Endothelial cell of umbilical vein (primary cell): ENCODE measurements around the gene SLC25A41. TPM values are rescaled to one million over a fixed set of nuclear protein-coding genes. Genes with fewer than 3 reads are reported as not detected.

Source experiments
- BruUV-seq: library from RNA; stranded (reverse); fragments of 400-500 nt; replicated peaks from 2 replicates; lab custom pipeline; 2021; lab: Mats Ljungman, UMichigan
- CTCF ChIA-PET: fragments of 300-600, 350-600 bp; sonication (Branson Sonifier 250); formaldehyde crosslinking; loops from one replicate; lab custom pipeline; 2021; ENCODE audit warnings: antibody characterized with exemption, inconsistent platforms; lab: Charles Lee
- POLR2A ChIA-PET: fragments of 300-600, 350-600 bp; sonication (Branson Sonifier 250); formaldehyde crosslinking; loops from one replicate; lab custom pipeline; 2021; ENCODE audit warnings: antibody characterized with exemption, inconsistent platforms; lab: Charles Lee
- DNase-seq: peaks from one replicate; pipeline ENCODE4 v3.0.0-alpha.2; 2011; ENCODE audit warnings: low read depth, low spot score
- FAIRE-seq: peaks from 2 replicates; lab custom pipeline; 2011; peaks lifted over from hg19 to GRCh38; lab: Jason Lieb, UNC
- H2AFZ ChIP-seq: 2 replicates; pipeline ENCODE4 v1.6.0; 2012; ENCODE audit warnings: low read depth, low read length, control low read depth, inconsistent platforms
- H3K27ac ChIP-seq: 2 replicates; pipeline ENCODE4 v1.5.1; 2011; ENCODE audit warnings: low read depth, mild to moderate bottlenecking, control low read depth, low read length, moderate library complexity; ENCODE audit not compliant: insufficient read depth
- H3K27me3 ChIP-seq, 2 experiments: 2 replicates each; pipeline versions ENCODE4 v1.6.0 to v1.6.1; 2011; ENCODE audit warnings: low read length in 2 of 2, mixed read lengths in 1 of 2; ENCODE audit not compliant: control insufficient read depth in 2 of 2, insufficient read depth in 2 of 2
- H3K36me3 ChIP-seq, 2 experiments: 2 replicates in 1 of 2; 3 replicates in 1 of 2; pipeline ENCODE4 v1.5.1; 2011; ENCODE audit warnings: low read length in 2 of 2, mild to moderate bottlenecking in 1 of 2, moderate library complexity in 1 of 2; ENCODE audit not compliant: control insufficient read depth in 2 of 2, insufficient read depth in 2 of 2; ENCODE audit errors: extremely low read depth in 1 of 2
- H3K4me1 ChIP-seq: 3 replicates; pipeline ENCODE4 v1.5.1; 2011; ENCODE audit warnings: mild to moderate bottlenecking, low read length; ENCODE audit not compliant: control insufficient read depth, insufficient read depth; ENCODE audit errors: extremely low read depth
- H3K4me2 ChIP-seq: 2 replicates; pipeline ENCODE4 v1.6.1; 2011; ENCODE audit warnings: low read length, control low read depth, mixed read lengths; ENCODE audit not compliant: insufficient read depth
- H3K4me3 ChIP-seq, 3 experiments: fragments of 200-600 bp in 1 of 3; sonication (generic), shearing (Covaris generic) in 1 of 3; replicated peaks in 1 of 3; 2 replicates each; pipeline ENCODE4 v1.5.1; 2011 to 2016; ENCODE audit warnings: control low read depth in 3 of 3, low read length in 3 of 3, mild to moderate bottlenecking in 2 of 3, inconsistent platforms in 1 of 3, low read depth in 1 of 3, moderate library complexity in 1 of 3; ENCODE audit not compliant: insufficient read depth in 1 of 3
- H3K79me2 ChIP-seq: 2 replicates; pipeline ENCODE4 v1.6.0; 2012; ENCODE audit warnings: low read length, inconsistent platforms; ENCODE audit not compliant: control insufficient read depth, insufficient read depth
- H3K9ac ChIP-seq: replicated peaks from 2 replicates; pipeline ENCODE3; 2011; ENCODE audit warnings: low read length, control low read depth; ENCODE audit not compliant: insufficient read depth; ENCODE audit errors: extremely low read depth
- H3K9me1 ChIP-seq: replicated peaks from 3 replicates; pipeline ENCODE4 v1.6.0; 2011; ENCODE audit warnings: mild to moderate bottlenecking, low read length; ENCODE audit not compliant: control insufficient read depth, insufficient read depth; ENCODE audit errors: extremely low read depth
- H3K9me3 ChIP-seq: replicated peaks from 2 replicates; pipeline ENCODE4 v1.5.1; 2012; ENCODE audit warnings: low read length, inconsistent platforms; ENCODE audit not compliant: control insufficient read depth, insufficient read depth
- H4K20me1 ChIP-seq: replicated peaks from 2 replicates; pipeline ENCODE3; 2011; ENCODE audit warnings: mild to moderate bottlenecking, low read length; ENCODE audit not compliant: control insufficient read depth, insufficient read depth; ENCODE audit errors: extremely low read depth
- EZH2 ChIP-seq: IDR thresholded peaks from 2 replicates; pipeline ENCODE4 v1.6.1; 2012; ENCODE audit warnings: borderline replicate concordance, low read depth, mild to moderate bottlenecking, moderate library complexity, low read length, inconsistent platforms; ENCODE audit not compliant: severe bottlenecking
- FOS ChIP-seq: IDR thresholded peaks from 2 replicates; pipeline ENCODE4 v1.6.1; 2011; ENCODE audit warnings: mild to moderate bottlenecking, low read length, moderate library complexity, borderline replicate concordance; ENCODE audit not compliant: insufficient read depth
- GATA2 ChIP-seq: IDR thresholded peaks from 2 replicates; pipeline ENCODE4 v1.7.0; 2011; ENCODE audit warnings: low read depth, mild to moderate bottlenecking, moderate library complexity, mixed read lengths, low read length; ENCODE audit not compliant: insufficient read length, insufficient read depth
- JUN ChIP-seq: IDR thresholded peaks from 2 replicates; pipeline ENCODE4 v1.6.1; 2011; ENCODE audit warnings: borderline replicate concordance, low read depth; ENCODE audit not compliant: insufficient read length, insufficient read depth
- MYC ChIP-seq: IDR thresholded peaks from one replicate; pipeline ENCODE4 v1.6.1; 2011; ENCODE audit warnings: mild to moderate bottlenecking, low read depth, low read length
- POLR2A ChIP-seq: IDR thresholded peaks from 2 replicates; pipeline ENCODE4 v1.6.1; 2012; ENCODE audit warnings: low read depth, mild to moderate bottlenecking, control low read depth, low read length
- POLR2AphosphoS5 ChIP-seq: IDR thresholded peaks from 2 replicates; pipeline ENCODE4 v1.6.1; 2012; ENCODE audit warnings: low read depth, mild to moderate bottlenecking, control low read depth, low read length, moderate library complexity; ENCODE audit not compliant: insufficient read depth
- dilution Hi-C: fragments of 300-500 bp; cut with MboI; formaldehyde crosslinking; loops from one replicate; pipeline ENCODE4 v1.15.0; 2019; ENCODE audit warnings: low sequenced_read_pairs; ENCODE audit not compliant: extremely low pct_ligation_motif_present
- intact Hi-C: fragments of 100-400 bp; cut with micrococcal nuclease; formaldehyde crosslinking; loops from one replicate; pipeline ENCODE4 v1.10.0; 2022
- polyA plus RNA-seq, 4 experiments: library from polyadenylated mRNA; depleted of rRNA in 3 of 4; stranded (reverse) in 3 of 4; unstranded in 1 of 4; fragments of >200 nt; gene quantifications; 2 replicates each; pipeline versions ENCODE4 v1.2.1 to v1.2.3, GENCODE V29; 2011 to 2012; ENCODE audit warnings: missing spikeins in 1 of 4
- total RNA-seq: library from RNA; stranded (reverse); gene quantifications from 2 replicates; pipeline ENCODE4 v1.2.3, GENCODE V29; 2021
- TF ChIP-seq, protein P1 (sequence below), 2 donors: IDR thresholded peaks; 1 replicate in 1 of 2; 2 replicates in 1 of 2; pipeline ENCODE4 v1.5.1; 2011; ENCODE audit warnings: low read length in 2 of 2, mild to moderate bottlenecking in 2 of 2, moderate library complexity in 2 of 2, control low read depth in 1 of 2, inconsistent platforms in 1 of 2, low read depth in 1 of 2; ENCODE audit not compliant: insufficient read depth in 1 of 2; ENCODE audit errors: extremely low read depth in 1 of 2

Gene SLC25A41
- total and polyA plus RNA-seq, 2 donors (not counting 3 experiments of a cell fraction or from before 2014, with no cell fraction given): 0.21 TPM; not detected in 1

DNA sequence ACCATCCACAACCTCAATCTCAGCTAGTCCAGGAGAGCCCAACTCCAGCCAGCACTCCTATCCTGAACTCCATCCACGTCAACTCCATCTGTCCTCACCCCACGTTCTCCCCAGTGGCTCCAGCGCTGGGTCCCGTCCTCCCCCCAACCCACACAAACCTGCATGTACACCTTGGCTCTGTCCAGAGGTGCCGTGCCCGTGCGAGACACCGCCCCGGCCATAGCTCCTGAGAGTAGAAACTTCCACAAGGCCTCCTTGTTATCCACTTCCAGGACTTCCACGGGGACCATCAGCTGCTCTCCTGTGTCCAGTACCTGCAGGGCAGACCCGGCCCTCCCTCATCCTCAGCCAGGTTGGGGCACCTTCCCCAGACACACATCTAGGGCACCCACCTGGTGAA, 1.7 kb downstream of the SLC25A41 start:
- no TSS peak for BruUV-seq
- no peaks in the 10 kb centered on the region for H3K9me3 ChIP-seq
- dilution Hi-C loops (no loop called here), intact Hi-C loops (no loop called here)
- H4K20me1 ChIP-seq: no peaks in the 10 kb centered on the region
- POLR2A ChIA-PET: no interaction called here
- H3K27me3 ChIP-seq: no peaks in the 10 kb centered on the region
- H3K79me2 ChIP-seq: no peaks in the 10 kb centered on the region
- H3K36me3 ChIP-seq: no peaks in the 10 kb centered on the region
- FAIRE-seq: no peak
- H2AFZ ChIP-seq: no peak overlapping the region
- DNase-seq: no peak
- H3K4me2 ChIP-seq: no peak overlapping the region
- TF ChIP-seq FOS (no peak), POLR2A (no peak), MYC (no peak), JUN (no peak), POLR2AphosphoS5 (no peak), EZH2 (no peak), GATA2 (no peak)
- TF ChIP-seq, protein P1, sequence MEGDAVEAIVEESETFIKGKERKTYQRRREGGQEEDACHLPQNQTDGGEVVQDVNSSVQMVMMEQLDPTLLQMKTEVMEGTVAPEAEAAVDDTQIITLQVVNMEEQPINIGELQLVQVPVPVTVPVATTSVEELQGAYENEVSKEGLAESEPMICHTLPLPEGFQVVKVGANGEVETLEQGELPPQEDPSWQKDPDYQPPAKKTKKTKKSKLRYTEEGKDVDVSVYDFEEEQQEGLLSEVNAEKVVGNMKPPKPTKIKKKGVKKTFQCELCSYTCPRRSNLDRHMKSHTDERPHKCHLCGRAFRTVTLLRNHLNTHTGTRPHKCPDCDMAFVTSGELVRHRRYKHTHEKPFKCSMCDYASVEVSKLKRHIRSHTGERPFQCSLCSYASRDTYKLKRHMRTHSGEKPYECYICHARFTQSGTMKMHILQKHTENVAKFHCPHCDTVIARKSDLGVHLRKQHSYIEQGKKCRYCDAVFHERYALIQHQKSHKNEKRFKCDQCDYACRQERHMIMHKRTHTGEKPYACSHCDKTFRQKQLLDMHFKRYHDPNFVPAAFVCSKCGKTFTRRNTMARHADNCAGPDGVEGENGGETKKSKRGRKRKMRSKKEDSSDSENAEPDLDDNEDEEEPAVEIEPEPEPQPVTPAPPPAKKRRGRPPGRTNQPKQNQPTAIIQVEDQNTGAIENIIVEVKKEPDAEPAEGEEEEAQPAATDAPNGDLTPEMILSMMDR (IDR thresholded peaks at IDR 0.05; ENCODE audit: extremely low read depth in 1 of 2, insufficient read depth in 1 of 2, low read depth in 1 of 2, low read length in 2 of 2): no peak
- no peak overlapping the region for H3K4me3 ChIP-seq
- H3K9me1 ChIP-seq: no peaks in the 10 kb centered on the region
- CTCF ChIA-PET: no interaction called here
- no peaks in the 10 kb centered on the region for H3K4me1 ChIP-seq
- H3K27ac ChIP-seq: no peak overlapping the region
- no peak overlapping the region for H3K9ac ChIP-seq
